ENCODE data around the gene FAM32A.

The FAM32A gene

DNA sequence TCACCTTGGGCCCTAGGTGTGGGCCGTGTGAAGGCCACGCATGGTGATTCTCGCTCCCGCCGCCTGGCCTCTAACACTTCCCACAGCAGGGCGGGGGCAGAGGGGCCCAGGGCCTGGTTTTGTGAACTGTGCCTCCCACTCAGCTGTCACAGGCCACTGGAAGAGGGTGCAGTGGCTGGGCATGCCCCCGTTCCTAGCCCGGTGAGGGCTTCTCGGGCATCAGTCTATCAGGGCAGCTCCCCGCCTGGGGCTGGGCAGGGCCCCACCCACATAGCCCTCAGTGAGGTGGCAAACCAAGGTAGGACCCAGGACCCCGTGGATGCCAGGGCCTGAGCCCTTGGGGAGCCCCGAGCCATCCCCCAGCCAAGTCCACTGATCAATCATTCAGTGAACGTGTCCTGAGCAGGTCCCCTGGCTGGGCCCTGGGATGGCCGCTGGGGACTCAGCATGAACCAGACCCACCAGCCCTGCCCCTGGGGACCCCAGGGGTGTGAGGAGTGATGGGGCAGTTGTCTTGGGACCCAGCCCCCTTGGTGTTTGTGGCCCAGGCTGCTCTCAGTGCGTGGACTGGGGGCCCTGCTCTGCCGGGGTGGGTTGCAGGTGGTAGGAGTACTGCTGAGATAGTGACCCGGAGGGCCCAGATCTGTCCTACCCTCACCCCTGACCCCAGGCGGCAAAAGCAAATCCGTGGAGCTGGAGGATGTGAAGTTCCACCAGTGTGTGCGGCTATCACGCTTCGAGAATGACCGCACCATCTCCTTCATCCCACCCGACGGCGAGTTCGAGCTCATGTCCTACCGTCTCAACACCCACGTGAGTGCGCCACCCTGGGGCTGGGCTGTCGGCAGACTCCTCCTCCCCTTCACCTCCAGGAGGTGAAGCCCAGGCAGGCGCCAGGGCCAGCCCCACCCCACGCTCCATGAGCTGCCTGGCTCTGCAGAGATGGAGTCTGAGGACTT, 41.9 kb downstream of the FAM32A start:
- DNase-seq, result no peak

GRCh38 chr19:16227837-16228636, 42.8 kb downstream of the FAM32A start:
- no peak for DNase-seq

- DNase-seq, result no peak
Observed at GRCh38 chr19:16228637-16229321, 43.6 kb downstream of the FAM32A start.

DNA sequence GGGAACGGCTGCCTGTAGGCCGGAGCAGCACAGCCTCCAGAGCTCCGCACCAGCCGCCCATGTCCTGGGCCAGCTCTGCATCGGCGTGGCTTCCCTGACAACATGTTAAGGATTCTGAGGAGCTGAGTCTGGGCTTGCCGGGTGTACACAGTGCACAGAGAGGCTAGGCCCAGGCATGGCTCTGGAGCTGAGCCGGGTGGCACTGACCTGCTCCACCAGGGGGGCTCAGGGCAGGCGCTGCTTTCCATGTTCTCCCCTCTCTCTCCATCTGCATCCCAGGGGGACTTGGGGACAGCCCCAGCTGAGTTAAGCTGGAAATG, 44.1 kb downstream of the FAM32A start:
- DNase-seq, result no peak

- DNase-seq, result no peak
Observed at GRCh38 chr19:16232127-16232526, 46.9 kb downstream of the FAM32A start.

- no peak for DNase-seq
Observed at GRCh38 chr19:16232568-16232967, 47.4 kb downstream of the FAM32A start.

GRCh38 chr19:16233081-16233776, 48.0 kb downstream of the FAM32A start:
- no peak for DNase-seq

GRCh38 chr19:16233836-16234551, 48.8 kb downstream of the FAM32A start:
- DNase-seq, result no peak

GRCh38 chr19:16234552-16235445, 49.6 kb downstream of the FAM32A start:
- no peak for DNase-seq

DNA sequence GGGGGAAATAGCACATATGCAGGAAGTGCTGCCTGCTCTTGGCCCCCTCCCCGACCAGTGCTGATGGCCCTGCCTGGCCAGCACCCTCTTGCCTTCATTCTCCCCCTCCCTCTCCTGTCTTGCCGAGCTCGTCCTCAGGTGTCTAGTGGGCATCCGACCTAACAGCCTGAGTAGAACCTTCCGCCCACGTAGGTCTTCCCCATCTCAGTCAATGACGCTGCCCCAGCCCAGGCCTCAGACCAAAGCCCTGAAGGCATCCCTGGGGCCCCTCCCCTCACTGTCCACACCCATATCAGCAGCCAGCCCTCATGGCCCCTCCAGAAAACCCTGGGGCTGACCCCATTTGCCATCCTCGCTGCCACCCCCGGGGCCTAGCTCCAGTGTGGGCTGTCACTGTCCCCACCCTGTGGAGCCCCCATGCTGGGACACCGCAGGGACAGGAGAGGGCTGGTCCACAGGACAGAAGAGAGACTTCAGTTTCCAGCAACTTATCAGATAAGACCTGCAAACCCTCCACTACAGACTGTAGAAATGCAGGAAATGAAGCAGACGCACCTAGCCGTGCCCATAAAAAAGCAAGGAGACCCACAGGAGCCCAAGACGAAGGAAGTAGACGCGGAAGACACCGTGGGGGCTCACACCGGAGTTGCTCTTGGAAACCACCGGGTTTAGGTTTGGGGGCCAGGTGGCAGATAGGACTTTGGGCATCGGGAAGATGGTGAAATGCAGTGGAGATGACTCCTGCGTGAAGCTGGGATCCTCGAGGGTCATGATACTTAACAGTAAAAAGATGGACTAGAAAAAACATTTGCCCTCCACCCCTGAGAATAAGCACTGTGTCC, 50.8 kb downstream of the FAM32A start:
- DNase-seq, result no peak
